Central memory CD4-positive, alpha-beta T cell (primary cell): ENCODE results near the gene ATP6V0E2.

Source experiments
- DNase-seq: peaks from one replicate; pipeline ENCODE4 v3.0.0; 2022

Gene ATP6V0E2

DNA sequence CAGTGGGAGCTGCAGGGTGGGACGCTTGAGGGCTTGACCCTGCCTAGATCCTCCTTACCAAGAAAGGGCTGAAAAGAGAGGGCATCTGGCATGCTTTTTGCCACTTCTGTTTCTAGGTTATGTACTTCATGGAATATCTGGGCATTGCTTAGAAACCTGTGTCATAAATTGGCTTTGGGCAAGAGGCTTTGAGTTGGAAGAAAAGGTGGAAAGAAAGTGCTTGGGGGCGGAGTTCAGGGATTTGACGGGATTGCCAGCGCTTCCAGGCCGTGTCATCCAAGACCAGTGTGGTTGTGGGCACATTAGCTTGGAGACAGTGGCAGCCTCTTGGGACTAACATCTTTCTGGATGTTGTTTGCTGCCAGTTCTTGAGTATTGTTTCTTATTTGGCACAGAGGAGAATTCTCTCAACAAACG, 34.8 kb upstream of the ATP6V0E2 start:
- no peak for DNase-seq

DNA sequence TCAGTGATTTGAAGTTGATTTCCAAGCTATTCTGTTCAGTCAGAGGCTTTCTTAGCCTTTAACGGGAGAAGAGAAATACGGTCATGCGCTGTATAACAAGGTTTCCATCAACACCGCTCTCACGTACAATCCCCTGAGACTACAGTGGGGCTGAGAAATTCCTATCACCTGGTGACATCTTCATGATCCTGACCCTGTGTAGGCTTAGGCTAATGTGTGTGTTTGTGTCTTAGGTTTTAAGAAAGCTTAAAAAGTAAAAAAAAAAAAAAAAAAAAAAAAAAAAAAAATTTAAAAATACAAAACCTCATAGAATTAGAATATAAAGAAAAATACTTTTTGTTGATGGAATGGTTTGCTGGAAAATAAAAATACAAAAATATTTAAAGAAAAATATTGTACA, 33.8 kb upstream of the ATP6V0E2 start:
- no peak for DNase-seq

DNA sequence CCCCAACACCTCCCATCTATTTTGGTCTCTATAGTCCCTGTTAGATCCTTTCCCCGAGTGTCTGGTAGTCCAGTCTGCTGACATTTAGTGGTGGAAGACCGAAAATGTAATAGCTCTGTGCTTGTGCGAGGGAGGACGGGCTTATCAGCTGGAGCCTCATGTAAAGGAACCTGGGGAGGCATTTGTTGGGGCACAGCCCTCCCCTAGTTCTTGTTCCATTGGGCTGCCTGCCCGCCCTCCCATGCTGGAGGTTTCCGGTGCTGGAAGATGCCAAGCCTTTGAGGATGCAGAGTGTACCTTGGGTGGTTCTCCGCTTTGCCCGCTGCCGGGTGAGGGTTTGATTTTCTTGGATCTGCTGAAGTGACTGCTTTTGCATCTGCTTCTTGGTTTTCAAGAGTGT, 30.2 kb upstream of the ATP6V0E2 start:
- no peak for DNase-seq

DNA sequence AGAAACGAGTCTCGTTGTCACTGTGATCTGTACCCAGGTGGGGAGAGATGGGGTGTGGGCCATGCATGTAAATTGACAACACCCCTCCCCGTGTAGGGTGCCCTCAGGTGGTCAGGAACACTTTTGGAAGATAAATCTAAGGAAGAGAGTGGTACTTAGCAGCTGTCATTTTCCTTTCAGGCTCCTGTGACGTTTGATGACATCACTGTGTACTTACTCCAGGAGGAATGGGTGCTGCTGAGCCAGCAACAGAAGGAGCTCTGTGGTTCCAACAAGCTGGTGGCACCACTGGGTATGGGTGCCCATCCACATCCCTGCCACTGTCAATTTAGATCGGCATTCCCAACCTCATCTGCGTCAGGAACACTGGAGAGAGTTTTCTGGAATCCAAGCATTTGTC, 29.3 kb upstream of the ATP6V0E2 start:
- DNase-seq, result no peak

DNA sequence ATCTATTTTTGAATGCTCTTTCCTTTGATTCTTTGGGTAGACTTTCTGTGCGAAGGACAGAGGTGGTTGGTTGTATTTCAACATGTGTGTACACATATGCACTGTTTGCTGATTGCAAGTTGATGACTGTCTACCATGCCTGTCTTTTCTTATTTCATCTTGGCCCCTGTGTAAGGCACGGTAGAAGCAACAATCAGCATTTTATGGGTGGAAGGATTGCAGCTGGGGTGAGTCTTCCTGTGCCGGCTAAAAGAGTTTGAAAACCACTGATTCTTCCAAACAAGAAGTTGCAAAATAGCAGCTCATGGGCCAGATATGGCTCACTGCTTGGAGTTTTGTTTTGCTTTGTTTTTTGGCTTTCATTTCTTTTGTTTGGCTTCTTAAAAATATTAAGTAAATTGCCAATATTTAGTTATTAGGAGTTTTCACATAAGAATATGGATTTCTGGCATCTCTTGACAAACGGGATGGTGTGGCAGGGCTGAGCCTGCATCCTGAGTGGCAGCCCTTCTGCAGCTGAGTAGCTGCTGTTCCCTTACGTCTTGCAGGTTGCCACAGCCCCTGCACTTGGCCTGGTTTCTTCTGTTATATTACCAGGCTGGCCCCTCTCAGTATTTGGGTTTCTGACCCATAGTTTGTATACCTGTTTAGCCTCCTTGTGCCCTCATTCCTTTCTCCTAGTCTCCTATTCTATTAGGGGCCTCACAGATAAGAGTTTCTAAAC, 28.4 kb upstream of the ATP6V0E2 start:
- DNase-seq, result no peak

DNA sequence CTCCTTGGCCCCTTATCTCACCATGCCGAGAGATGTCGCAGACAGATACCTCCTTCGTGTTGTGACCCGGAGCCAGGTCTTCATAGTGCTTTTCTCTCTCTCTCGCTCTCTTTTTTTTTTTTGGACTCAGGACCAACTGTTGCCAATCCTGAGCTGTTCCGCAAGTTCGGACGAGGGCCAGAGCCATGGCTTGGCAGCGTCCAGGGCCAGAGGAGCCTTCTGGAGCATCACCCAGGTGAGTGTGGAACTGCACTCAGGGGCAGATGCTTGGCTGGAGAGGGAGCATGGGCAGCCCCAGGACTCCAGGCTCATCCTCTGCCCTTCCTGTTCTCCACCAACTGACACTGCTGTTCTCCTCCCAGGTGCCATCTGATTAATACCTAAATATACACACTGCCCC, 27.7 kb upstream of the ATP6V0E2 start:
- DNase-seq, result no peak

DNA sequence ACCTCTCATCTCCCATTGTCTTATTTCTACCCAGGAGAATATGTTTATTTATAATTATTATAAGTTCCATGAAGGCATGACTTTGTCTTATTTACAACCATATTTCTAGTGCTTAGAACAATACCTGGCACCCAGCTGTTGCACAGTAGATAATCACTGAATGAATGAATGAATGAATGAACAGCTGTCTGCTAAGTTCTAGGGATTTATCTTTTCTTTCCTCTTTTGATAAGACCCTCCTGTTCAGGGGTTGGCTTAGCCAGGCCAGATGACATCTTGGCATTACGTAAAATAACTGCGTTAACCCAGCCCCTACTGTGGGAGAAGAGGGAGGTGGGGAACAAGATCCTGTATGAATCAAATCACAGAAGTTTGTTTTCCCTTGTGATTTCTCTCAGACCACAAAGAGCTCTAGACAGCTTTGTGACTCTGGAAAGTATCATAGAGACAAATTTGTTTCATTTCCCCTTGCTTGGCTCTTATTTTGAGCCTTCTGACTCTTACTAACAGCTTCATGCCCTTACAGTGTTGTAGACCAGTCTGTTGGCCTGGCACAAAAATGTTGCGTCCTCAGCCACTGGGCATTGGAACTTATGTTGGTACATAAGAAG, 27.2 kb upstream of the ATP6V0E2 start:
- no peak for DNase-seq

DNA sequence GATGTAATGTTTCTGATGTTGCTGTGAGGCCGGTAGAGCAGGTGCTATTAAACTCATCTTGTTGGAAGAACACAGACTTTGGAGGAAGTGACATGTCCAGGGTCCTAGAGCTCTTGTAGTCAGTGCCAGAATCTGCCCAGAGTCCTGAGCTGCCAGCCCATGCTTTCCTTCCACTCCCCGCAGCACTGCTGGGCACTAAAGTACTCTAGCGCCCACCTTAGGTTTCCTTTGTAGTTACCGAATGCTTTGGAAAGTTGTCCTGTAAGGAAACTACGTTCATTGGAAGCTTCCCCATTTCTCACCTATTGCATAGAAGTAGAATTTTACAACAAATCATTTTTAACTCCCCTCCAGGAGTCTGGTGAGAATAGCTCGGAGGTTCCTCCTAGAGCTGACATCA, 24.6 kb upstream of the ATP6V0E2 start:
- DNase-seq, result no peak

DNA sequence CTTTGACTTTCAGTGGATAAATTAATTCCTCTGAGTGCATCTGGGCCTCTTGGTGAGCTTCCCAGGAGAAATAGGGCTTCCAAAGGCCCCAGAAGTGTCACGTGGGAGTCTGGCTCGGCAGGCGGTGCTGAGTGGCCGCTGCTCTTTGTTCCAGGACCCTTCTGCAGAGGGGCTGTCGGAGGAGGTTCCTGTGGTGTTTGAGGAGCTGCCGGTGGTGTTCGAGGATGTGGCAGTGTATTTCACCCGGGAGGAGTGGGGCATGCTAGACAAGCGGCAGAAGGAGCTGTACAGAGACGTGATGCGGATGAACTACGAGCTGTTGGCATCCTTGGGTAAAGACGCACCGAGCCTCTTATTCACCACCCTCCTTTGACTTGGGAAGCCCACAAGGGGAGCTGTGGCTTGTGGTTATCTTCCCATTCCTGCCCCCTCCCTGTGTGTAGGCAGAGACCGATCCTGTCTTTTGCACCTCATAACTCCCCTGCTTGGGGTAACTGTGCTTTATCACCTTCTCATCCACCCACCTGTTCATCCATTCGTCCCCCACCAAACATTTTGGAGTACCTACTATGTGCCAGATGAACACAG, 23.7 kb upstream of the ATP6V0E2 start:
- DNase-seq, result no peak

DNA sequence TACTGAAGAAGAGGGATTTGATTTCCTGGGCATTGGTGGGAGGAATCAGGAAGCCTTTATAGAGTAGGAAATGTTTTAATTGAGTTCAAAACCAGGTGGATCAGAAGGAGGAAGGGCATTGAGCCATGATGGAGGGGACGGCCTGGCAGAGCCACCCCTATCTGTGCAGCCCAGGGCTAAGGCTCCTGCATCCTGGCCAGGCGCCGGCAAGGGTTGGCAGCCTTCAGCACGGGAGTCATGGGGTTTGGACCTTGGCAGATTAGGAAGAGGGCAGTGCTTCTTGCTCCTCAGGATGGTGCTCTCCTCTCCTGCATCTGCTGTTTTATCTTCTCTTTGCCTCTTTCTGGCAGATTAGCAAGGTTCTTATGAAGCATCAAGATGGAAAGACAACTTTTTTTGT, 23.1 kb upstream of the ATP6V0E2 start:
- no peak for DNase-seq

DNA sequence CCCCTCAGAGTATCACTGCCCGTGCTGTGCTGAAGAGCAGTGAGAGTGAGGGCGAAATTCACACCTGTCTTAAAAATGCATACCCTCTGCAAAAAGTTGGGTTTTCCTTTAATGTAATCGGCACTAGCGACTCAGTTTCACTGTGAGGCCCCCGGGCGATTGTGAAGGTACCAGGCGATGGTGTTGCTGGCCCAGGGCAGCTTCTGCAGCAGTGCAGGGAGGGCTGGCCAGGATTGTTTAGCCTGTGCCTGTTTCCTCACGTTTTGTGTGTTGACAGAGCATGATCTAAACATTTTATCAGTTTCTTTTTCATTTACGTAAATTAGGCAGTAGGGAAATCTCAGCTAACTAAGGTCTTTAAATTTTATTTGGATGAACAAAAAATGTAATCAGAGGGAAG, 22.3 kb upstream of the ATP6V0E2 start:
- DNase-seq, result no peak

DNA sequence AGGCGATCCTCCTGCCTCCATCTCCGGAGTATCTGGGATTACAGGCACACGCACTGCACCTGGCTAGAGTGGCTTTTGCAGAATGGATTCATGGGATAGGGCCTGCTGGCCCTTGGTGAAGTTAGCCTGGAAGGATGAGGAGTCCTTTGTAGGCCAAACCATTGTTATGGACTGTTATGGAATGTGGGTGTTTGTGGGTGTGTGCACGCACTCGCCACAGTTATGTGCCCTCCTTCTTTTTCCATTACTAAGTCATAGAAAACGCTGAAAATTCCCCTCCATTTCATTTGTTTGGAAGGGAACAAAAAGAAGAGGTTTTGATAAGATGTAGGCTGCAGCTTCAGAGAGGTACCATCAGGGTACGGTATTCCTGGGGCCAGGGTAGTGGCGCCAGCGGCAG, 20.6 kb upstream of the ATP6V0E2 start:
- no peak for DNase-seq

DNA sequence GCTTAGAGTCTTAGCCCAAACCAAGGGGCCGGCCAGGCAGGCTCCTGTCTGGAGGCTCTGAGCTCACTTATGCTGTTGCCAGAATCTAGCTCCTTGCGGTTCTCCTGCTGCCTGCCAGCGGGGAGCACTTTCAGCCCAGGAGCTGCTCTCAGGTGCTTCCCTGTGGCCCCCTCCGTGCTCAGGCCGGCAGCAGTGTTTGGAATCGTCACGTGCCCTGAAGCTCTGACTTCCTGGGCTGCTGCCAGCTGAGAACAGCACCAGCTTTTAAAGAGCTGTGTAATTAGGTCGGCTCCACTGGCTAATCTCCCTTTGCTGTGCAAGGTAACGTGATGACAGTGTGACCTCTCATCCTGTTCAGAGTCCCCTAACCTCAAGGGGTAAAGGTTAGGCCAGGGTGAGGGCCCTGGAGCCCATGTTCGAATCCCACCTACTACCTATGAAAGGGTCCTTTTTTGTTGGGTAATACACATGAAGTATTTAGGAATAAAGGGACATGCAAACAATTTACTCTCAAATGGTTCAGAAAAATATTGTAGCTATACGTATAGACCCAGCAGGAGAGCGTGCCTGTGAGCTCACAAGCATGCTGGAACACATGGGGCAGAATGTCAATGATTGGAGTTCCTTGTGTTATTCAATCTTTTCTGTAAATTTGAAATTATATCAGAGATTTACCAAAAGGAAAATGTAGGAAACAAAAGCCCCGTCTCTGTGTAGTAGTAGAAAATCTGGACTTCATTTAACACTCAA, 19.0 kb upstream of the ATP6V0E2 start:
- DNase-seq, result no peak

DNA sequence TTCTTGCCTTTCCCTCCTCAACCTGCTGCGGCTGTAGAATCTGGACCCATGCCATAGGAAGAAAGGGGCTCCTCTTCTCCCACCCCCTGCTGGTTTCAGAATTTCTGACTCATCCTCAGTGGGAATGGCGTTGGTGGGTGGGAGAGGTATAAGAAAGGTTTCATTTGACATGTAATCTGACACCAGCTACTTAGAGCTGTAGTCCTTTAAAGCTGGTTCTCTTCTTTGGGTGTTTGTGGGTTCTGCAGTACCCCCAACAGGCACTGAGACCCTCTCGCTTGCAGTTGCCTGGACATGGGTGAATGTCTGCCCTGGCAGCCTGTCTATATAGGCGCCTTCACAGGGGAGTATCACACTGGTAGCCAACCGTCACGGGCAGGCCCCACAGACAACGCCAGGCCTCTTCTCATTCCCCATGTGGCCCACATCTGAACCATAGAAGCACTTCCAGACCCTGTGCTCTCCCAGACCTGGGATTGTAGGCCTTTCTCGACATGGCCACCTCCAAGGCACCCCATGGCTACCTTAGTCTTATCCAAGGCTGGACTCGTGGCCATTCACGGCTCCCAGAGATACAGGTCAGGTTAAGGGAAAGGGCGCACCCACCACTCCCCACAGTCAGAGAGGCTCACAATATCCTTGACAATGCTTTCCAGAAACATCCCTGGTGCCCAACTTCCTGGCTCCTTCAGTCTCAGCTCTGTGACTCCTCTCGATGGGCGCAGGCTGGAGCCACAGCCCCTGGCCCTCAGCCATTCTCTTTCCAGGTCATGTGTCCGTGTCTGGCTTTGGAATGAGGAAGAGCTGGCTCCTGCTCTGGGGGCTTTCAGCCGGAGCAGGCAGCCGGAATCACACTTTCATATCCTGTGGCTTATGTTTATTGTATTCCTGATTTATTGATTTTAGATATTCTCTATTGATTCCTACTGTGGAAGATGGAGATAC, 18.1 kb upstream of the ATP6V0E2 start:
- DNase-seq, result no peak

DNA sequence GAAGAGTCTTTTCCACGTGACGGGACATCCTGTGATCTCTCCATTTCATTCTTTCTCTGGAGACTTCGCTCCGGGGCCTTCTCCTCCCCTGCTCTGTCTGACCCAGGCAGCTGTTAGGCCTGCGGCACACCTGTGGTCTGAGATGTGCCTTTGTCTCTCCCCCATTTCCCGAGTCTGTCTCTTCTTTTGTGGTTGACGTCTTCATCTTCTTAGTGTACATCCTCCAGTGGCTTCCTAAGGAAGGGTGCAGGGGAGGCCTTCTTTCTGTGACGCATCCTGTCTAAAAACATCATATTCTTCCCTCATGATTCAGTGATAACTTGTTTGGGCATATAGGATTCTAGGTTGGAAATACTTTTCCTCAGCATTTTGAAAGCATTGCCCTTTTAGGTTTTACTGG, 17.2 kb upstream of the ATP6V0E2 start:
- DNase-seq, result peak; percentile 54

DNA sequence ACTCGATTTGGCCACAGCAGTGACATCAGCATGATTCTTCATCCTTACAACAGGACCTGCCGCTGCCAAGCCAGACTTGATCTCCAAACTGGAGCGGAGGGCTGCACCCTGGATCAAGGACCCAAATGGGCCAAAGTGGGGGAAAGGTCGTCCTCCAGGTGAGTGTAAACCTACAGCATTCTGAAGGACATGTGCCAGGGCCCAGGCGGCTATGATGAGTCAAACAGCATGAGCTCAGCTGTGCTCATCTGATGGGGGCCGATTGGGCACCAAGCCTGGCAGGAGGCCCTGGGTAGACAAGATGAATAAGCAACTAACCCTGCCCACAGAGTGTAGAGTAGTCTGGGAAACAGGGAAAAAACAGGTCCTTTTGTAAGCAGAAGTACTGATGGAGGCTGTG, 14.4 kb upstream of the ATP6V0E2 start:
- no peak for DNase-seq

DNA sequence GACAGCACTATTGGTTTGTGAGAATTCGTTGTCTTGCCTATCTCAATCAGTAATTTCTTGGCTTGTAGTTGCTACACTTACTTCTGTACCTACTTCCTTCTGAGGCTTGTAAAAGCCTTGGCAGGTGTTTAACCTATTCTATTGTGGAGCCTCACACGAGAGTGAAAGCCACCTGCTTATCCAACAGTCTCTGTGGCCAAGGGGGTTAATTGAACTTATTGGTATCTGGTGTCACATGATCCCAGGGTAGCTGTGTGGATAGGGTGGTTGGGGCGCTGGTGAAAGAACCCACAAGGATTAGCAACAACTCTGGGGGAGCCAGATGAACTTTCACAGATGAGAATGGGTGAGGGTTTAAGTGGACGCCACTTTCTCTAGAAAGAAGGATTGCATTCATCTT, 13.9 kb upstream of the ATP6V0E2 start:
- no peak for DNase-seq

DNA sequence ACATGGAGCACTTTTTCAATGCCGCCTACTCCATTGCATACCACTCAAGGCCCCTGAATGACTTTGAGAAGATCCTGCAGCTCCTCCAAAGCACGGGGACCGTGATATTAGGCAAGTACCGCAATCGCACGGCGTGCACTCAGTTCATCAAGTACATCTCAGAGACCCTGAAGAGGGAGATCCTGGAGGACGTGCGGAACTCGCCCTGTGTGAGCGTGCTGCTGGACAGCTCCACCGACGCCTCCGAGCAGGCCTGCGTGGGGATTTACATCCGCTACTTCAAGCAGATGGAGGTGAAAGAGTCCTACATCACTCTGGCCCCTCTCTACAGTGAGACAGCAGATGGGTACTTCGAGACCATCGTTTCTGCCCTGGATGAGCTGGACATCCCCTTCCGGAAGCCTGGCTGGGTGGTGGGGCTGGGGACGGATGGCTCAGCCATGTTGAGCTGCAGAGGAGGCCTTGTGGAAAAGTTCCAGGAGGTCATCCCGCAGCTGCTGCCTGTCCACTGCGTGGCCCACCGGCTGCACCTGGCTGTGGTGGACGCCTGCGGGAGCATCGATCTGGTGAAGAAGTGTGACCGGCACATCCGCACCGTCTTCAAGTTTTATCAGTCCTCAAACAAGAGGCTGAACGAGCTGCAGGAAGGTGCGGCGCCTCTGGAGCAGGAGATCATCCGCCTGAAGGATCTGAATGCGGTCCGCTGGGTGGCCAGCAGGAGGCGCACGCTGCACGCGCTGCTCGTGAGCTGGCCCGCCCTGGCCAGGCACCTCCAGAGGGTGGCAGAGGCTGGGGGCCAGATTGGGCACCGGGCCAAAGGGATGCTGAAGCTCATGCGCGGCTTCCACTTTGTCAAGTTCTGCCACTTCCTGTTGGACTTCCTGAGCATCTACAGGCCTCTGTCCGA, 12.7 kb upstream of the ATP6V0E2 start:
- no peak for DNase-seq

DNA sequence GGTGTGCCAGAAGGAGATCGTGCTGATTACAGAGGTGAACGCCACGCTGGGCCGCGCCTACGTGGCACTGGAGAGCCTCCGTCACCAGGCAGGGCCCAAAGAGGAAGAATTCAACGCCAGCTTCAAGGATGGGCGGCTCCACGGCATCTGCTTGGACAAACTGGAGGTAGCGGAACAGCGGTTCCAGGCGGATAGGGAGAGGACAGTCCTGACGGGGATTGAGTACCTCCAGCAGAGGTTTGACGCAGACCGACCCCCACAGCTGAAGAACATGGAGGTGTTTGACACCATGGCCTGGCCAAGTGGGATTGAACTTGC, 12.1 kb upstream of the ATP6V0E2 start:
- no peak for DNase-seq

DNA sequence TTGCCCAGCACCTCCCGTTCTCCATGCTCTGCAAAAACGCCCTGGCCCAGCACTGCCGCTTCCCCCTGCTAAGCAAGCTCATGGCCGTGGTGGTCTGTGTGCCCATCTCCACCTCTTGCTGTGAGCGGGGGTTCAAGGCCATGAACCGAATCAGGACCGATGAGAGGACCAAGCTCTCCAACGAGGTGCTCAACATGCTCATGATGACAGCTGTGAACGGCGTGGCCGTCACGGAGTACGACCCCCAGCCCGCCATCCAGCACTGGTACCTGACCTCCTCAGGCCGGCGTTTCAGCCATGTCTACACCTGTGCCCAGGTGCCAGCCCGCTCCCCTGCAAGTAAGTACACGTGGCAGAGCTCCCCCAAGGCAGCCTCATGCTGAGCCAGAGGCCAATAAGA, 11.6 kb upstream of the ATP6V0E2 start:
- DNase-seq, result no peak

DNA sequence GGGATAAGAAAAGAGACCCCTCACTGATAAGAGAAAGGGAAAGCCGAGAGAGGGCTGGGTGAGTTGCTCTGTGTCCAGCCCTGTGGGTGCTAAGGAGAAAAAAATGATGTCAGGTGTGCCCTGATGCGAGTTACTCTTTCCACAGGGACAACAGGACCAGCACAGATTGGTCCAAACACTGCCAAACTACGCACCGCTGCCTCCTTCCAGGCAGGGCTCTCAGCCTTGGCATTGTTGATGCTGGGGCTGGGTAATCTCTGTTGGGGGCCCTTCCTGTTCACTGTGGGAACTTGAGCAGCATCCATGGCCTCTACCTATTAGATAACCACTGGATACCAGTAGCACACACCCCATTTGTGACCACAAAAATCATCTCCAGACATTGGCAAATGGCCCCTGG, 10.3 kb upstream of the ATP6V0E2 start:
- no peak for DNase-seq

DNA sequence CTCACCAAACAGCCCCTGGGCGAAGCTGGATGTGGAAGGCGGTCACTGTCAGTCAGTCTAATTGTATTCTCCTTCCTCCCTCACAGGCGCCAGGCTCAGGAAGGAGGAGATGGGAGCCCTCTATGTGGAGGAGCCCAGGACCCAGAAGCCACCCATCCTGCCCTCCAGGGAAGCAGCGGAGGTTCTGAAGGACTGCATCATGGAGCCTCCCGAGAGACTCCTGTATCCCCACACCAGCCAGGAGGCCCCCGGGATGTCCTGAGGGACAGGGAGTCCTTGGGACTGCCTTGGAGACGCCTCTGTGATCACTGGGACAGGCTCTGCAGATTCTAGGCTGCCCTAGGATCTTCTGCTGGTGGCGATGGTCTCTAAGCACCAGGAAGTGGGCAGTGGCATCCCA, 9.7 kb upstream of the ATP6V0E2 start:
- DNase-seq, result no peak
